ENCODE results near the gene SULT1A1.

GRCh38 chr16:28617874-28618273, 8.0 kb upstream of the SULT1A1 start:
- no peak for TF ChIP-seq CTCF (IDR thresholded peaks at IDR 0.05; ENCODE audit: insufficient read depth, low read depth, low read length)
- TF ChIP-seq EZH2 (IDR thresholded peaks at IDR 0.05; ENCODE audit: insufficient read depth, low read length): no peak
